HG03354 (cell line): Measurements from ENCODE around the gene MLX.
"Not testable (repeated sequence)": the region's sequence is repeated elsewhere in the genome, so short reads cannot be mapped to it uniquely, and the experiment has no call there.

Source experiments
- ATAC-seq: cut with Tn5 transposase; IDR thresholded peaks from one replicate; pipeline ENCODE4 v1.9.1; 2021; ENCODE audit warnings: mild to moderate bottlenecking; ENCODE audit not compliant: unreplicated experiment, poor library complexity, severe bottlenecking

The MLX gene

GRCh38 chr17:42609814-42610801 lies 43.2 kb downstream of the MLX start:
- peak; percentile 1 for ATAC-seq

DNA sequence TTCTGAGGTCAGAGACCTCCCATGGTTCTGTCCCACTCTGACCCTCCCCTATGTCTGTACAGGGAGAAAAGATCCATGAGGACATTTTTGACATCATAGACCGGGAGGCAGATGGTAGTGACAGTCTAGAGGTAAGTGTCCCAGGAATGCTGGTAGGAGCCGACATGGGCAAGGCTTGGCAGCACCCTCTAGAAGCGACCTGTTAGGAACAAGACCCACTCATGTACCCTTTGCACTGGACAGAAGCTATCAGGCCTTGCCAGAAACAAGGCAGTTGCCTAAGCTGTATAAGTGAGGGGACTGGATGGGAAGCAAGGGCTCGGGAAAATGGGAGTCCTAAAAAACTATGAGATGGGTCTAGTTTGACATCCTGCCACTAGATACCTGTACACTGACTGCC lies 45.1 kb downstream of the MLX start:
- no peak for ATAC-seq

DNA sequence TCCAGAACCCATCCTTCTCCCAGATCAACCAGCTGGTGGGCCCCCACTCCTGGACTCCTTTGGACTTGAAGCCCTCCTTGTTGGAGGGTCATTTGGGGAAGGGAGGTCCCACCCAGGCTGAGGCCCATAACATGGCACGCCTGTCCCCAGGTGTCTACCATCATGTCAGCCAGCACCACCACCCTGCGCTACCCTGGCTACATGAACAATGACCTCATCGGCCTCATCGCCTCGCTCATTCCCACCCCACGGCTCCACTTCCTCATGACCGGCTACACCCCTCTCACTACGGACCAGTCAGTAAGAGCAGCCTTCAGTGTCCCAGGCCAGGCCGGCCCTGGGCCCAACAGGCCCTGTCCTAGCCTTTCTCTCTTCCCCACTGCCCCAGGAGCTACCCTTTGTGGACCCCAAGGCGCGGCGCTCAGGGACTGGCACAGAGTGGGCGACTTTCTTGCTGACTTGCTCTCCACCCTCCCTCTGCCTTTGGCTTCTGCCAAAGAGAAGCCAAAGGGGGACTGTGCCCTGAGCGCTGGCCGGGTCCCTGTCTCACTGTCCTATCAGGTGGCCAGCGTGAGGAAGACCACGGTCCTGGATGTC lies 46.9 kb downstream of the MLX start:
- ATAC-seq, result no peak

DNA sequence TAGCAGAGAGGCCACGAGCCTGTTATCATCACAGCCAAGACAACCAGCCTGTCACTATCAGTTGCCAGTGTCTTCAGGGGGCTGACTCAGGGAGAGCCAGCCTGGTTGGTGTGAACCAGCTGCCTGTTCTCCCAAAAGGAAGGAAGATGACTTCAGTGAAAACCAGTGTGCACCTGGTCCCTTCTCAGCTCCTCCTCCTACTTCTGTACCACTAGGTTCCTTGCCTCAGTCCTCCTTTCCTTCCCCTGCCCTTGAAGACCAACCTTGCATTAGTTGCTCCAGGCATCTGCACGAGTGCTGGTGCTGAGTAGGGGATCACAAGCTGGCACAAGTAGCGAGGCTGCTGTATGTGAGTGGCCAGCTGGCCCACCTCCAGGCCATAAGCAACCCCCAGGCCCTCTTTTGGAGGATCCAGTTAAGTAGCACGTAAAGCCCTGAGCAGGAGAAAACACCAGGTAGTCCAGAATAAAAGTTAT lies 51.1 kb downstream of the MLX start:
- peak; percentile 18 for ATAC-seq

DNA sequence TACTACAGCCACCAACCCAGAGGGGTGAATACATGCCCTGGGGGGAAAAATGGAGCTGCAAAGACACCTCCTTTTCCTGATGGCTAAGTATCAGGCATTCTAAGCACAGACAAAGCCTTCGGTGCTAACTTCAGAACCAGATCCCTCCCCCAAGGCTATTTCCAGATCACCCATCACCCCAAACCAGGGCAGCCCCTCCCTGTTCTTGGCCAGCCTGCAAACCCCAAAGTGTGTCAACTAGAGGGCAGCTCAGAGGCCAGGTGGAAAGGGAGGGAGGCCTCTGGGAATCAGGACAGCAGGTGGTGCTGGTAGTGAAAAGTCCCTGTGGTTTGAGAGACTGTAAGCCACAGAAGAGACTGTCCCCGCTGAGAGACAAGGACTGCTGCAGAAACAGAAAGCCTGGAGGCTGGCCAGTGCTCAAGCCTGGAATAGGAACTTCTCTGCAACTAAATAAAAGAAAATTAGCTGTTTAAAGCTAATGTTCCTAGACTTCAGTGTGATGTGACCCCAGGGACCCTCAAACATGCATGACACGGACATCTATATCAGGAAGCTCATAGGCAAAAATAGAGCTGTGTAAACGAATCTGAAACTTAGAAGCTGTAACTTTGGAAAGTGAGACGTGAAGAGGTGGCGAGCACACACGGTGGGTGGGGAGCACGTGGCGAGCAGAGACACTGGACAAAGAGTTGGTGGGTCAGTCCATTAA lies 51.7 kb downstream of the MLX start:
- ATAC-seq, result peak; percentile 78

- ATAC-seq, result not testable (repeated sequence)
These were observed 55.1 kb downstream of the MLX start for GRCh38 chr17:42621987-42622386.
